Measurements from ENCODE around the gene CYTH1. TPM values are rescaled to one million over a fixed set of nuclear protein-coding genes. Genes with fewer than 3 reads are reported as not detected.

Gene CYTH1
- total RNA-seq, 1 donor from 2014 or later, result 54.7 TPM

DNA sequence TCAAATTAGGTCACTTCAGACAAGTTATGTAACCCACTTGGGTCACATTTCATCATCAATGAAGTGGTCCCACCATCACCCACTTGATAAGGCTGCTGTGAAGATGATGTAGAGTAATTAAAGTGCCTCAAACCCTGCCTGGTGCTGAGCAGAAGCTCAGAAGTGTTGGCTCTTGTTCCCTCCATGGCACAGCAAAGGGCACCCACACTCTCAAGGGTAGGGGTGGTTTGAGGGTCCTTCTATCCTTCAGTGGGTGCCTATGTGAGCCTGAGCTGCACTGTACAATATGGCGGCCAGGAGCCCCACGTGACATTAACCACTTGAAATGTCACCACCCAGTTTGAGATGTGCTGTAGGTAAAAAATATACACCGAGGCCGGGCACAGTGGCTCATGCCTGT, 71.5 kb downstream of the CYTH1 start:
- no peak for ATAC-seq

DNA sequence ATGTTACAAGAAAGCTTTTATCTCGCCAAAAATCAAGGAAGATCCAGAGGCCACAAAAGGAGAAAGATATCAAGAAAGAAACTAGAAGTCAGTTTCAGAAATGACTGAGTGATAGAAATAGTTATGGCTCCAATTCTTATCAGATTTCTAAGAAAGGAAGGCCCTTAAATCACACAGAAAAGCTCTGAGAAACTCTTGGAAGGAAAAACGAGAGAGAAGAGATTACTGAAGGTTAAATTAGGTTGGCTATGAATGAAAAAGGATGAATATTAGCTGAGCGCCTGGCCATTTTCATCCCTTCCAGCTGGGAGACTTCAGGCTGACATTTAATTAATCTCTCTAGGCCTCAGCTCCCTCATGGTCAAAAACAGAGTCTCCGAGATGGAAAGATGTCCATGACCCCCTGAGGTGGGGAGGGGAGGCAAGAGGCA, 72.3 kb downstream of the CYTH1 start:
- ATAC-seq, result no peak

DNA sequence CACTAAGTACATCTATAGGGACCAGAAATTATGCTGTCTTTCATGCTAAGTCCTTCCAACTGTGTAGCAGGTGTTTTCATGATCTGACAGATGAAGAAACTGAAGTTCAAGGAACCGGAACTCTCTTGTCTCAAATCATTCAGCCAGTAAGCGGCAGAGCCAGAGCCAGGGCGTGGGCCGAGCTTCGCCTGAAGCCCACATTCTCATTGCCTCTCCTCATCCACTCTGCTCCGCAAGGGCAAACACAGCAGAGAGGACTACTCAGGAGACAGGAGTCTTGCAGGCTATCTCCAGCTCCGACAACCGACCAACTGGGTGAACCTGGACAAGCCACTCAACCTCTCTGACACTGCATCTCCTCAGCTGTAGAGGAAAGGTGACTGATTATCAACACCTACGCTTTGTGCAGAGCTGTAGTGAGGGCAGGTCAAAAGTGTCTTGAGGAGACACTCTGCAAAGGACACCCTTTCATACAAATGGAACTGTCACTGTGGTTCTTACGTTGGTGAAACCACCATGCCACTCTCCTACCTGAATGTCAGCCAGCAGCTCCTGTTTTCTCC, 72.9 kb downstream of the CYTH1 start:
- no peak for ATAC-seq

DNA sequence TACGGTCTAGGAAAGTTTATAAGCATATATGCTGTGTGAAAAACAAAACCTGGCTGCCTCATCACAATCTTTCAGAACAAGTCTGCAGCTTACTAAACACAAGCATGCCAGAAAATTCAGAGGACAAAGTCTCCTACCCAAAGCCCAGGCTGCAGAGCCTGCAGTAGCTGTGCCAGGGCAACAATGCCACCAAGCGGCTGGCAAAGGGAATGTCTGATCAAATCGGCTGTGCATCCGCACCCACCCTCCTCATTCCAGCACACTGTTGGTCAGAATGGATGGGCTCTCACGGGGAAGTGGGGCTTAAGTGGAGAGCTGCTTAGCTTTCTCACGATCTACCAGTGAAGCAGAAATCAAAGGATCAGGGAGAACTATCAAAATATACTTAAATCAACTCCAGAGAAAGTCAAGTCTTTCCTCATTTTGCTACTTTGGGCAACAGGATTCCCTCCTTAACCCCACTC, 73.5 kb downstream of the CYTH1 start:
- ATAC-seq, result peak; percentile 63

DNA sequence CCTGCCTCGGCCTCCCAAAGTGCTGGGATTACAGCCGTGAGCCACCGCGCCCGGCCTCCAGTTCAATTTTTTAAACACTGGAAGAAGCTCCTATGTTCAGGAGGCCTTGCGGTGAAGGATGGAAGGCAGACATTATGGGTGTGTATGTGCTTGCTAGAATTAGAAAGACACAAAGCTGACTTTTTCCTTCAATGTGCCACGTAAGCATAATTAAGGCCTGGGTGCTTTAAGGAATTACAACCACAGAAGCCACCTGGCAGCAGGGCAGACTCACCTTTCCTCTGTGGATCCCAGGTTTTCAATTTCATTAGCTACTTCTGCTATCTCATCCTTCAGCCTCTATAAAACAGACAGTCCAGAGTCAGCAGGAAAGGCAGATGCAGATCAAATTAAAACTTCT, 74.2 kb downstream of the CYTH1 start:
- ATAC-seq, result no peak

DNA sequence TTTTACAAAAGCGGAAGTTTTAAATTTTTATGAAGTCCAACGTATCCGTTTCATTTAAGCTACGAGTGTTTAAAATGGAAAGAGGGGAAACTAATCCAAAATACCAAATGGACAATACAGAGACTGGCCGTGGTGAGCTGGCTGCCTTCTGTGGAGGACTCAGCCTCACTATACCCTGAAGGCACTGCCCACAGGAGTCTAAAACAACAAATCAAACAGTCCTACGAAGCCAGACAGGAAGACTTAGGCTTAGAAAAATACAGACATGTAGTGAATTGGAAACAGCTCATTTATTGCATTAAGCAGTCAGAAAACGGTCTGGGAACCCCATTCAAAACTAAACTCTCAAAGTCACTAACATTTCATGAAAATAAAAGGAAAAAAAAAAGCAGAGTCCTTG, 75.1 kb downstream of the CYTH1 start:
- ATAC-seq, result no peak

DNA sequence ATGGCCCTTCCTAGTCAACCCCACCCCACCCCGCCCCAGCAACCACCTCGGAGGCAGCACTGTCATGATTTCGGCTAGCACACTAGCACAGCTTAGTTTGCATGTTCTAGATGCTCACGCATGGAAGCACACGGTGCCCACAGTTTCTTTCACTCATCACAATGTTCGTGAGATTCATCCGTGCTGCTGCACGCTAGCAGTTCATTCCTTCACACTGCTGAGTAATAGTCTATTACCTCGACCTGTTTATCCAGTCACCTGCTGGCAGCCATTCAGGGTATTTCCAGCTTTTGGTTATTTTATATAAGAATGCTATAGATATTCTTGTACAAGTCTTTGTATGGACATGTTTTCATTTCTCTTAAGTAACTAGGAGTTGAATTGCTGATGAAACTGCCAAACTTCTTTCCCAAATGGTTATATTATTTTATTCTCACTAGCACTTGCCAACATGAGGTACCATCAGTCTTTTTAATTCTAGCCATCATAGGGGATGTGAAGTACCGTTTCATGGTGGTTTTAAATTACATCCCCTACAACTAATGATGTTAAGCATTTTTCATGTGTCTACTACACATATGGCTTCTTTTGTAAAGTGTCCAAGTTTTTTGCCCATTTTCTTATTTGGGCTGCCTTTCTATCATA, 75.7 kb downstream of the CYTH1 start:
- ATAC-seq, result peak; percentile 93

DNA sequence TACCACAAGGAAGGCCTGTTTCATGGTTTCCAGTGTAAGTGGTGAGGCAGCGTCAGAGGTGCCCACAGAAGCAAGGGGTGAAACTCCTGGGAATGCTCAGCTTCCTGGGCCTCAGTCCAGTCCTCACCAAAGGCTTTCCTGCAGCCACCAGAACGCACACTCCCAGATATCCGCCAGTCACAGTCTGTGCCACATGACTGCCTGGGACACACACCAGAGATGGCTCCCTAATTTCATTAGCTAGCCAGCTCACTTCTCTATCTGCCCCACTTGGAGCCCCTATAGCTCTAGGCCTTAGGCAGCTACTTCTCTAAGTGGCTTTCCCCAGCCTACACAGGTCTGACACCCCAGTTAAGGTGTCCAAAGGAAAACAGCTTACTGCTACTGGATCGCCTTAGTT, 77.0 kb downstream of the CYTH1 start:
- ATAC-seq, result no peak

DNA sequence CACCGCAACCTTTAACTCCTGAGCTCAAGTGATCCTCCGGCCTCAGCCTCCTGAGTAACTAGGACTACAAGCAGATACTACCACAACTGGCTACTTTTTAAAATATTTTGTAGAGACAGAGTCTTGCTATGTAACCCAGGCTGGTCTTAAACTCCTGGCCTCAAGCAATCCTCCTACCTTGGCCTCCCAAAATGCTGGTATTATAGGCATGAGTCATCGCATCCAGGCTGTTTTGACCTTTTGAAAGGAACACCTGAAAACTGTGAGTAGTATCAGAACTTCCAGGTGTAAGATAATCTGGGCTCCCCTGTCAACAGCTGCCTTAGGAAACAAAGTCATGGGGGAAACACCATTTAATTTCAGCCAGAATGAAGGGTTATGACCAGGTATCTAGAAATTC, 77.5 kb downstream of the CYTH1 start:
- no peak for ATAC-seq

DNA sequence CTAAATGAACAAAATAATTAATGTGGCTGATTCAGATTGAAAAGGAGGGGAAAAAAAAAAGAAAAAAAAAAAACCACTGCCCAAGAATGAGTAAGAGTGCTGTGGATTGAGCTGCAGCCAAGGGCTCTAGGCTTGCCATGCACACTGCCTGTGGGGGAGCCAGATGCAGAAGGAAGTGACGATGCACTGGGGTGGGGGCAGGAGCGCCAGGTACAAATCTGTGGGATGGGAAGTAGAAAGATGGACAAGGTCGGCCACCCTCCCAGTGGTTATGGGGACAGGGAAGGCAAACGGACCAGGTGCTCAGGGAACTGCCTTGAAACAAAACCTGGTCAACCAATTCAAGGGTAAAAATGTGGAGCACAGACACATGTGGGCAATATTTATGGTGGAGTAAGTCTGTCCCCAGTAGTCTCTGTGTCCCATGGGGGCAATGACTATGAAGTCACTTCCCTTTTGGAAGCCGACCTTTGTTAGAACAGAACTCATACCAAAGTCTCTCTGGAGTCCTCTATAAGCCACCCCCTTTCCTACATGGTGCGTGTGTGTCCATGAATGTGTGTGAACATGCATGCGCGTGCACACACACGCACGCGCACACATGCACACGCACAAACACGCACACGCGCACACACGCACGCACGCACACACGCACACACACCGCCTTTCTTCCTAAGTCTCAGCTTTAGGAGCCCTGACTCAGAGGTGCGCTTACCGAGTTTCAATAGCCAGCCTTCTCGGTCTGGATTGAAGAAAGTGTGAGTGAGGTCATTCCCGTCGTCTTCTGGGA, 84.3 kb downstream of the CYTH1 start:
- ATAC-seq, result peak; percentile 42

DNA sequence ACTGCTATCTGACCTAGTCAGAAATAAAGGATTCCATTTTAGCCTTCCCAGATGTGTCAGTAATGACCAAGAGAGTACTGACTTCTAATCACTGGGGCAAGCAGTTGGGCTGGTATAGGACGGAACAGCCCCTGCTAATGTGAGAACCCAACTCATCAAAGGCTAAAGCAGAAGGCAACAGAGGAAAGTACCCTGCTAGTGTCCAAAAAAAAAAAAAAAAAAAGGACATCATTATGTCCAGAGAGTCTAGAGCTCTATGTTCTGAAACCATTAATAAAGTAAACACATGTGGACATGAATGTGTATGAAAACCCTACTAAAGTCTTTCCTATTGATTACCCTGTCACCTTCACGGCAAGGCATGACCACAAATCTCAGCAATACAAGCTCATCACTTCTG, 85.0 kb downstream of the CYTH1 start:
- ATAC-seq, result no peak

DNA sequence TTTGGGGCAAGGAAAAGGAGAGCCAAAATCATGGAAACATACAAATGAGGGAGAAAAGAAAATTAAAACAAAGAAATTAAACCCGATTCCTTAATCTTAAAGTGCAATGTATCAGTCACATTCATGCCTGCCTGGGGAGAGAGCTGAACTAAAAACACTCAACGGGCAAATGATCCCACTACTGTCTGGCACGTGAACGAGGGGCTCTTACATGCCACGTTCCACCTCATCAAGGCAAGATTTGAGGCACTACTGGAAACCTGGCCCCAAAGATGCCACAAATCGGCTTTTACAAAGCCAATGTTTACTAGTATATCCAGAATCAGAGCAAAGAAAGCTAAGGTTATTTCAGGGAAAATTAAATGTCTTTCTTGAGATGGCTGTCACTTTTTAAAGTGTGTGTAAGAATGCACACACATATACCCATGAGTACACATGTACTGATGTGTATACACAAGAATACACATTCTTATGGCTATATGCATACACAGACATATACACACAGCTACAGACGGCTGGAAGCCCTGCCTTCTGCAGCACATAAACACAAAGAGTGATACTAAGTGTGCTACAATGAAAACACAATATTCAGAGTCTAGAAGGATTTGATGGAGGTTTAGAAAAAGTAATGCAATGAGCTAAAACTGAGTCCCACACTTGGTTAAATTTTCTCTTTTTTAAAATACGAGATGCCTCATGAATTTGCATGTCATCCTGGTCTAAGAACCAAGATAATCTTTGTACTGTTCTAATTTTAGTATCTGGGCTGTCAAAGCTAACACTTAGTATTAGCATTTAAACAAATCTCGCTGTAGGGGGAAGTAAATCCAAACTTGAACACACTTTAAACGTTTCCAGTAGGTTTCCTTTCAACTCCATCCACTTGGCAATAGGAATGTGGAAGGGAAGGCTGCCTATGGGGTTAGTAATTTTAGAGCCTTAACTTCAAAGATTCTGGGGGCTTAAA, 85.8 kb downstream of the CYTH1 start:
- no peak for ATAC-seq

DNA sequence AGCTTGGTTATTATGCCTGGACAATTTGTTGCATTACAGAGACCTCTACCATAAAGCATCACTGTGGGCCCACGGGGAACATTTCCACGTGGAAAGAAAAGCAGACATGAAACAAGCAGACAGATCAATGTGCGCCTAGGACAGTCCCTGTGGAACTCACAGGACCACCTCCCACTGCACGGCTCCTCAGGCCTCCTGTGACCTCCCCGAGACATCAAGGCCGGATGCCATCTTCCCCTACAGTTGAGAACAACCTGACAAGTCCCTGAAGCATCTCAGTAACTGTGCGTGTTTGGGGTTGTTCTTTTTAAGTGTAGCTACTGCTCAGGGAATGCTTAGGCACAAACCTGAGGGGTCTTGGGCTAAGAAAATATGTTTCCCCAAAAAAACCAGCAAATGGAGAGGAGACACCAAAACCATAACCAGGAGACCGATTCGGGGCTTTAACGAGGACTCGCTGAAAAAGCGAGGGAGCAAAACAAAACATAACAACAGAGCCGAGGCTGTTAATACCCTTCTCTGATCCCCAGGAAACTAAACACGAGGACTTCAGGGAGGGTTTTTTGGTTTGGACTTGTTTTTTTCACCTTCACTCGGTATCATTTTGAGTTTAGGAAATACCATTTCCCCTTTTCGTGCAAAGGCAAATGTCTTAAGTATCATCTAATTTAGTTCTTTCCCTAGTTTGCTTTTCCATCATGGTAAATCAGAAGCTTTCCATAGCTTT, 87.1 kb downstream of the CYTH1 start:
- no peak for ATAC-seq

DNA sequence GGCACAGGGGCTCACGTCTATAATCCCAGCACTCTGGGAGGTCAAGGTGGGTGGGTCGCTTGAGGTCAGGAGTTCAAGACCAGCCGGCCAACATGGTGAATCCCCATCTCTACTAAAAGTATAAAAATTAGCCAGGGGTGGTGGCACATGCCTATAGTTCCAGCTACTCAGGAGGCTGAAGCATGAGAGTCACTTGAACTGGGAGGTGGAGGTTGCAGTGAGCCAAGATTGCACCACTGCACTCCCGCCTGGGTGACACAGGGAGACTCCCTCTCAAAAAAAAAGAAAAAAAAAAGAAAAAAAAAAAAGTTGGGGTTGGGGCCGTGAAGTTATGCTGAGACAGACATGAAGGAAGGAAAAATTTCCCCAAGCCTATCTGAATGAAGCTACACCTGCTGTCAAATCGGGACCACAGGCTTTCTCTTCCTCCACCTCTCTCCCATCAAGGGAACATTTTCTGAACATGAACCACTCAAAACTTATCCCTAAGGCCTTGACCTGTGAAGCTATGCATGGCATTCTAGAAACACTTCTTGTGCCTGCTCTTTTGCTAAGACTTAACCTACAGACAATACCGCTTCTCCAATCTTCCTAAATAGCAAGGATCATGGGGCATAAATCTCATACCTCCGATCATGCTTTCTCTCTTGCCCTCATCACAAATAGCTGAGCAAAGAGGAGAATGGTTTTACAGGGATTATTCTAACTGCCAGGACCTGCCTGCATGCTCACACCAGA, 88.6 kb downstream of the CYTH1 start:
- ATAC-seq, result no peak

DNA sequence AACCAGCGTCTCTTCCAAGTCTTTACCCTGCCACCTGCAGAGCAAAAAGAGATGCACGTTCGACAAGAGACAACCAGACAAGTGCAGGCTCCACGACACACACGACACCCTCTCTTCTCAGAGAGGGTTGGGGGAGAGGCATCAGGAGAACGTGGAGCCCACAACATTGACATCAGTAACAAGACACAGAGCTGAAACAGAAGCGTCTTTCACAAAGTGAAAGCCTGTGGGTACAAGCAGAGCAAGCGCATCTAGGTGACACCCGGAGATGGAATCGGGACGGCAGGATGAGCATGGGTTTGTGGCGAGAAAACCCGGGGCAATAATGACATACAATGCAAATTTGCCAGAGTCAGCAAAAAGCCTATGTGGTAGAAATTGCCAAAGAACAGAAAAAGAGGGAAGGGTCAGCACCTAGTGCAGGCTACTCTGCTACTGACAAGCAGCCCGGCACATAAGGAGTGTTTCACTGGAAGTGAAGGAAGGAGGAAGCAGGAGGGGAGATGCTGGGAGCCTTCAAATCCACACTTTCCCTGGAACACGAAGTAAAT, 89.5 kb downstream of the CYTH1 start:
- no peak for ATAC-seq

DNA sequence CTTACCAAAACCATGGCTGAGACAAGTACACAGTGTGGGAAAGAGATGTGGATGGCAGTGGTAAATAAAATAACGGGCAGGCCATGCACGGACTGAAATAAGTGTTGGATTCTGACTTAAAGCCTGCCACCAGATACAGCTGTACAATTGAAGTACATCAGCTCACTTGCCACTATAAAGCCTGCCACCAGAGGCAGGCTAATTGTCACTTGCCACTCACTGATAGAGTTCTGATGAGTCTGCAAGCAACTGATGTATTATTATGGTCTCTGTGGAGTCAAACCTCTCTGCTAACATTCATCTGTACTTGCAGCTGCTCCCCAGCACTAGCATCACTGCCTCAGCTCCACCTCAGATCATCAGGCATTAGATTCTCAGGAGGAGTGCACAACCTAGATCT, 93.0 kb downstream of the CYTH1 start:
- ATAC-seq, result no peak

DNA sequence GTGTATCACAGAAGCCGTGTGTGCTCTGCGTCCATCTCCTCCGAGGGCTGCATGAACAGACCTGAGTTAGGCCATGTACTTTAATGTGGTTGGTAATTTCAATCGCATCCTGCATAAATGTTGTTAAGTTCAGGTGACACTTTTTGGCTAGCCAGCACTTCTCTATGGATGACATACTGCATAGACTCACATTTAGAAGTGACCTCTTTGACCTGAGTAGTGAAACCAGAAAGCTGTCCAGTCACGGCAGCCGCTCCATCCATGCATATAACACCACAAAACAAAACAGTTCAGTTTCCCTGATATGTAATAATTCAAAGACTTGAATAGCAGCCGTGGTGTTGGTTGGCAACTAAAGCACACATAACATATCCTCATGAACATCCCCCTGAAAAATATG, 94.1 kb downstream of the CYTH1 start:
- ATAC-seq, result no peak

DNA sequence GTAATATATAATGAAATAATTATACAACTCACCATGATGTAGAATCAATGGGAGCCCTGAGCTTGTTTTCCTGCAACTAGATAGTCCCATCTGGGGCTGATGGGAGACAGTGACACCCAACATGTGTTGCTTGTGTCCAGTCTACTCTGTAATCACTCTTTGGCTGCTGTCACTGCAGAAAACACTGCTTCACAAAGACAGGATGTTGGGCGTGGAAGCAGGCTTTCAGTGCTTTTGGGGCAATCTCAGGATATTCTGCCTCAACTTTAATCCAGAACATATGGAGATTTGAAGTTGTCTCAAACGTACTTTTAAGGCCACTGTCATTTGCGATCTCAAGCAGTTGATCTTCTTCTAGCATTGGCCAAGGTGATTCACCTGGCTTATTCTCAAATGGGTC, 94.9 kb downstream of the CYTH1 start:
- no peak for ATAC-seq

DNA sequence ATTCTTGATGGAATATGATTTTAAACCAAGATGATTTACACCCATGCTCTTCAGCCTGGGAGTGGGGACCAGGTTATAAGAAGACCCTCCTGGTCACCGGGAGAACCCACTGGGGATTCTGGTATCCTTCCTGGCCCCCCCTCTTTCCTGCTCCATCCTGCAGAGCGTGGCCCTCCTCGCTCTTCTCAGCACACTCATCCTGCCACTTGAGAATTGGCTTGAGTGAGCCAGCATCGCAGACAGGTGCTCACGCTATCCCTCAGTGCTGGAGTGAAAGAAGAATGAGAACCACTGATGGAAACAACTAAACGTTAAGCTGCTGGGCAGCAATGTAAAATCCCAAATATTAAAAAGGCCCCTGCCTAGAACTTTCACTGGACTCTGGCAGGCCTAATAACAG, 98.0 kb downstream of the CYTH1 start:
- no peak for ATAC-seq

DNA sequence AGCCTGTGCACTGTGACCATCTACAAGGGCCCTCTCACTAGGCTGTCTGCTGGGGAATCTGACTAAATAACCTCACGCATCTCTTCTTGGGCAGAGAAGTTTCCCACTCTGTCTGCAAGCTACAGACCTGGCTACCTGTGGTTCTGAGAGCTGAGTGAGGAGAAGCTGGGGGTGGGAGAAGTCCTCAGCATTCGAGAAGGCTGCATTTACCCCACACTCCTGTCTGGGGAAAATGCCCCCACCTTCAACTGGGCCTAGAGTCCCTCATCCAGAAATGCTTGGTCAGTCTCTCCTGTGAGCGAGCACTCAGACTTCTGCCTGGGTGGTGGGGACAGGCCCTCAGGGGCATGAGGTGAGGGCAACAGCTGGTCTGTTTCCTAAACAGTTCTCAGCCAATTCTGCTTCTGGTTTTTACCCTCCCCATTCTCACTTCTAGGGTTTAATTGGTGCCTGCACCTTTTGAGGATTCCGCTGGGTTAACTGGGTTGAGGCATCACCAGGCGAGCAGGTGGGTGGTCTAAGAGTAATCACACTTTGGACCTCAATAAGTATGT, 98.6 kb downstream of the CYTH1 start:
- ATAC-seq, result no peak

DNA sequence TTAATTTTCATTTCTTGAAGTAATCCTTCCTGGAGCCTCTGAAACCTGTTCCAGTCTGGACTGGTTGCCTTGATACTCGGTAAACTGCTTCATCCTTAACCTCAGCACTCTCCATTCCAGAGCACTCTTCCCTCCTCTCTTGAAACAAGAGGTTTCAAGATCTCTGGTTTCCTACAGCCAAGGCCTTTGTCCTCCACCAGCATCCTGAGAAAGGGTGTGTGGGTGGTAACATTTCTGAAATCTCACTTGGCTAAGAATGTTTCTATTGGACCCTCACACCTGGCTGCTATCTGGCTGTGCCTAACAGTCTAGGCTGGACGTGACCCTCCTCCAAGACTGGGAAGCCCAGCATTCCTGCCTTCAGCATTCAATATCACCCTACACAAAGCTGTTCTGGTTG, 99.7 kb downstream of the CYTH1 start:
- no peak for ATAC-seq
